GM21526 (cell line): ENCODE results near the gene LDB2.

Source experiments
- ATAC-seq: cut with Tn5 transposase; IDR thresholded peaks from one replicate; pipeline ENCODE4 v1.9.1; 2021; ENCODE audit warnings: moderate library complexity; ENCODE audit not compliant: unreplicated experiment, low FRiP score

The LDB2 gene

GRCh38 chr4:16887887-16888286 lies 10.6 kb downstream of the LDB2 start:
- ATAC-seq, result no peak

GRCh38 chr4:16884673-16885460 lies 13.6 kb downstream of the LDB2 start:
- no peak for ATAC-seq

GRCh38 chr4:16883806-16884205 lies 14.6 kb downstream of the LDB2 start:
- no peak for ATAC-seq

GRCh38 chr4:16881151-16881884 lies 17.1 kb downstream of the LDB2 start:
- ATAC-seq, result no peak

- ATAC-seq, result no peak
Measured at GRCh38 chr4:16875487-16875886, 23.0 kb downstream of the LDB2 start.

GRCh38 chr4:16869594-16870245 lies 28.7 kb downstream of the LDB2 start:
- no peak for ATAC-seq

- no peak for ATAC-seq
Measured at GRCh38 chr4:16868674-16869073, 29.8 kb downstream of the LDB2 start.

GRCh38 chr4:16867827-16868226 lies 30.6 kb downstream of the LDB2 start:
- no peak for ATAC-seq

GRCh38 chr4:16866974-16867373 lies 31.5 kb downstream of the LDB2 start:
- ATAC-seq, result no peak

- no peak for ATAC-seq
Measured at GRCh38 chr4:16865897-16866283, 32.6 kb downstream of the LDB2 start.

- ATAC-seq, result no peak
Measured at GRCh38 chr4:16865209-16865896, 33.1 kb downstream of the LDB2 start.

GRCh38 chr4:16864199-16864598 lies 34.2 kb downstream of the LDB2 start:
- ATAC-seq, result no peak

- ATAC-seq, result no peak
Measured at GRCh38 chr4:16862697-16863096, 35.7 kb downstream of the LDB2 start.

- no peak for ATAC-seq
Measured at GRCh38 chr4:16860516-16860915, 37.9 kb downstream of the LDB2 start.

GRCh38 chr4:16859031-16859430 lies 39.4 kb downstream of the LDB2 start:
- no peak for ATAC-seq

GRCh38 chr4:16858275-16858752 lies 40.1 kb downstream of the LDB2 start:
- no peak for ATAC-seq

- ATAC-seq, result no peak
Measured at GRCh38 chr4:16857425-16857824, 41.0 kb downstream of the LDB2 start.

- ATAC-seq, result no peak
Measured at GRCh38 chr4:16853640-16854039, 44.8 kb downstream of the LDB2 start.

GRCh38 chr4:16852644-16853043 lies 45.8 kb downstream of the LDB2 start:
- no peak for ATAC-seq

GRCh38 chr4:16852228-16852627 lies 46.2 kb downstream of the LDB2 start:
- ATAC-seq, result no peak
